NAMALWA (cell line): ENCODE measurements around the gene ATF6B.
"Not testable (repeated sequence)": the region's sequence is repeated elsewhere in the genome, so short reads cannot be mapped to it uniquely, and the experiment has no call there.

Source experiments
- DNase-seq: peaks from one replicate; pipeline ENCODE4 v3.0.0-alpha.2; 2015; ENCODE audit warnings: low spot score

Gene ATF6B

GRCh38 chr6:32154514-32155161 lies 26.6 kb upstream of the ATF6B start:
- DNase-seq, result peak; percentile 90

- DNase-seq, result peak; percentile 81
These were observed 25.8 kb upstream of the ATF6B start, which contains the start of gene PPT2 for GRCh38 chr6:32153564-32154513. TSS of gene PPT2 (plus strand) at chr6:32154141. CDS start at chr6:32154595, 454 bp downstream.

GRCh38 chr6:32152769-32153563 lies 24.9 kb upstream of the ATF6B start:
- no peak for DNase-seq

- DNase-seq, result no peak
These were observed 24.1 kb upstream of the ATF6B start, which contains the start of gene PRRT1 for GRCh38 chr6:32151863-32152768. TSS of gene PRRT1 (minus strand) at chr6:32151939. CDS start at chr6:32151827, 112 bp downstream.

GRCh38 chr6:32151181-32151862 lies 23.3 kb upstream of the ATF6B start:
- DNase-seq, result no peak

GRCh38 chr6:32149932-32150870 lies 22.2 kb upstream of the ATF6B start:
- DNase-seq, result no peak

GRCh38 chr6:32149092-32149755 lies 21.2 kb upstream of the ATF6B start:
- no peak for DNase-seq

GRCh38 chr6:32148289-32149091 lies 20.4 kb upstream of the ATF6B start:
- peak; percentile 62 for DNase-seq

- no peak for DNase-seq
These were observed 19.5 kb upstream of the ATF6B start for GRCh38 chr6:32147401-32148132.

GRCh38 chr6:32146687-32147086 lies 18.6 kb upstream of the ATF6B start:
- DNase-seq, result no peak

- no peak for DNase-seq
These were observed 18.2 kb upstream of the ATF6B start for GRCh38 chr6:32146287-32146686.

- not testable (repeated sequence) for DNase-seq
These were observed 16.2 kb upstream of the ATF6B start for GRCh38 chr6:32144238-32144637.

- no peak for DNase-seq
These were observed 12.5 kb upstream of the ATF6B start for GRCh38 chr6:32140420-32141046.

GRCh38 chr6:32139590-32139989 lies 11.5 kb upstream of the ATF6B start:
- DNase-seq, result no peak

- no peak for DNase-seq
These were observed 9.4 kb upstream of the ATF6B start for GRCh38 chr6:32137454-32137853.

GRCh38 chr6:32133786-32134185 lies 5.7 kb upstream of the ATF6B start:
- DNase-seq, result no peak

- DNase-seq, result no peak
These were observed 4.1 kb upstream of the ATF6B start for GRCh38 chr6:32132110-32132509.
